Neuronal stem cell (in vitro differentiated cells): ENCODE measurements around the gene ZNF778.

Source experiments
- DNase-seq: peaks from one replicate; pipeline ENCODE4 v3.0.0-alpha.2; 2013; ENCODE audit warnings: low spot score
- H2AFZ ChIP-seq: one replicate; pipeline ENCODE4 v1.6.1; 2013; ENCODE audit warnings: mild to moderate bottlenecking, low read length, inconsistent platforms
- H2AK5ac ChIP-seq: 2 replicates; pipeline ENCODE4 v1.6.1; 2013; ENCODE audit warnings: low read depth, mild to moderate bottlenecking, inconsistent platforms, low read length, moderate library complexity, mixed read lengths
- H2BK120ac ChIP-seq: 2 replicates; pipeline ENCODE4 v1.6.1; 2013; ENCODE audit warnings: low read depth, mild to moderate bottlenecking, inconsistent platforms, low read length, moderate library complexity, mixed read lengths
- H2BK12ac ChIP-seq: one replicate; pipeline ENCODE4 v1.6.1; 2013; ENCODE audit warnings: low read length, inconsistent platforms
- H2BK15ac ChIP-seq: 2 replicates; pipeline ENCODE4 v1.6.1; 2013; ENCODE audit warnings: mild to moderate bottlenecking, low read length, inconsistent platforms, mixed read lengths
- H2BK5ac ChIP-seq: one replicate; pipeline ENCODE4 v1.6.1; 2013; ENCODE audit warnings: inconsistent platforms, mild to moderate bottlenecking, low read length, moderate library complexity
- H3K14ac ChIP-seq: one replicate; pipeline ENCODE4 v1.6.1; 2013; ENCODE audit warnings: low read length, inconsistent platforms
- H3K18ac ChIP-seq: 2 replicates; pipeline ENCODE4 v1.6.1; 2013; ENCODE audit warnings: low read length, inconsistent platforms
- H3K23ac ChIP-seq: 2 replicates; pipeline ENCODE4 v1.6.1; 2013; ENCODE audit warnings: low read depth, mild to moderate bottlenecking, mixed read lengths, low read length, inconsistent platforms; ENCODE audit not compliant: poor library complexity
- H3K27ac ChIP-seq: replicated peaks from 3 replicates; pipeline ENCODE4 v1.5.1; 2013; ENCODE audit warnings: low read length, inconsistent platforms
- H3K27me3 ChIP-seq, 3 experiments: 2 replicates each; pipeline ENCODE4 v1.6.1; 2013; ENCODE audit warnings: low read length in 3 of 3, mild to moderate bottlenecking in 2 of 3, inconsistent platforms in 1 of 3, low read depth in 1 of 3, mixed read lengths in 1 of 3, moderate library complexity in 1 of 3; ENCODE audit not compliant: control insufficient read depth in 3 of 3, insufficient read depth in 3 of 3
- H3K36me3 ChIP-seq, 2 donors: replicated peaks in 1 of 2; 2 replicates each; pipeline ENCODE4 v1.6.1; 2013; ENCODE audit warnings: low read length in 2 of 2; ENCODE audit not compliant: control insufficient read depth in 2 of 2, insufficient read depth in 2 of 2
- H3K4ac ChIP-seq: 2 replicates; pipeline ENCODE4 v1.6.1; 2013; ENCODE audit warnings: inconsistent platforms, mild to moderate bottlenecking, low read length, moderate library complexity
- H3K4me1 ChIP-seq, 2 donors: 1 replicate in 1 of 2; 2 replicates in 1 of 2; pipeline ENCODE4 v1.6.1; 2013; ENCODE audit warnings: low read length in 2 of 2, low read depth in 1 of 2; ENCODE audit not compliant: control insufficient read depth in 2 of 2, insufficient read depth in 1 of 2
- H3K4me2 ChIP-seq: one replicate; pipeline ENCODE4 v1.6.1; 2013; ENCODE audit warnings: mild to moderate bottlenecking, low read length, inconsistent platforms; ENCODE audit not compliant: insufficient read depth, poor library complexity, severe bottlenecking
- H3K4me3 ChIP-seq, 2 donors: 2 replicates each; pipeline ENCODE4 v1.5.1; 2013; ENCODE audit warnings: low read length in 2 of 2, mild to moderate bottlenecking in 2 of 2, inconsistent platforms in 1 of 2, moderate library complexity in 1 of 2
- H3K79me1 ChIP-seq: one replicate; pipeline ENCODE4 v1.6.1; 2013; ENCODE audit warnings: low read depth, mild to moderate bottlenecking, inconsistent platforms, low read length, moderate library complexity
- H3K9ac ChIP-seq: one replicate; pipeline ENCODE4 v1.6.1; 2013; ENCODE audit warnings: mild to moderate bottlenecking, low read depth, low read length, inconsistent platforms; ENCODE audit not compliant: poor library complexity
- H3K9me3 ChIP-seq, 2 donors: replicated peaks in 1 of 2; 2 replicates each; pipeline versions ENCODE3 to v1.6.1; 2013; ENCODE audit warnings: low read length in 2 of 2, mild to moderate bottlenecking in 2 of 2, inconsistent platforms in 1 of 2, low read depth in 1 of 2, mixed read lengths in 1 of 2, moderate library complexity in 1 of 2; ENCODE audit not compliant: control insufficient read depth in 2 of 2, insufficient read depth in 1 of 2
- H4K8ac ChIP-seq: one replicate; pipeline ENCODE4 v1.6.1; 2013; ENCODE audit warnings: low read depth, mild to moderate bottlenecking, inconsistent platforms, low read length, moderate library complexity
- H4K91ac ChIP-seq: one replicate; pipeline ENCODE4 v1.6.1; 2013; ENCODE audit warnings: low read length, low read depth, mild to moderate bottlenecking, inconsistent platforms; ENCODE audit not compliant: poor library complexity
- WGBS, 2 donors: extraction: QIAGEN DNeasy Blood & Tissue Kit; methylation state at CpG; one replicate each; pipeline ENCODE4 v1.1.7; 2013; ENCODE audit warnings: missing lambda C conversion rate in 2 of 2, mixed read lengths in 1 of 2; ENCODE audit not compliant: insufficient read length in 2 of 2, insufficient replicate concordance in 1 of 2; ENCODE audit errors: extremely low coverage in 2 of 2; 5-methylcytosine and 5-hydroxymethylcytosine counted together

Gene ZNF778

GRCh38 chr16:89278441-89279240 is 61.1 kb downstream of the ZNF778 start:
- no peak overlapping the region for H2AK5ac ChIP-seq
- no peak overlapping the region for H2BK15ac ChIP-seq
- no peak overlapping the region for H3K4me3 ChIP-seq
- peaks cover 25% of the 10 kb centered on the region for H3K79me1 ChIP-seq
- H4K91ac ChIP-seq: no peak overlapping the region
- H2AFZ ChIP-seq: no peak overlapping the region
- H3K27ac ChIP-seq: no peak overlapping the region
- no CpG with 5 or more reads among the region's 36 CpGs for WGBS, 2 donors
- H2BK120ac ChIP-seq: no peak overlapping the region
- H3K4me2 ChIP-seq: no peak overlapping the region
- peaks cover 67 to 92% of the 10 kb centered on the region in 2 donors for H3K36me3 ChIP-seq
- H3K4me1 ChIP-seq: peaks cover 0 to 2% of the 10 kb centered on the region in 2 donors
- no peak overlapping the region for H3K18ac ChIP-seq
- H3K9ac ChIP-seq: no peak overlapping the region
- H3K4ac ChIP-seq: no peak overlapping the region
- no peak for DNase-seq
- H3K27me3 ChIP-seq: no peaks in the 10 kb centered on the region
- no peak overlapping the region for H2BK5ac ChIP-seq
- peak overlapping the region; percentile 85 for H3K23ac ChIP-seq
- H3K14ac ChIP-seq: no peak overlapping the region
- no peak overlapping the region for H4K8ac ChIP-seq
- H2BK12ac ChIP-seq: no peak overlapping the region
- no peaks in the 10 kb centered on the region for H3K9me3 ChIP-seq

- Histone ChIP-seq H3K23ac (no peak overlapping the region), H2BK120ac (no peak overlapping the region), H2AFZ (no peak overlapping the region), H4K8ac (no peak overlapping the region), H3K18ac (no peak overlapping the region), H3K27ac (no peak overlapping the region), H3K4me2 (no peak overlapping the region), H3K9me3 (no peaks in the 10 kb centered on the region), H3K9ac (no peak overlapping the region), H3K79me1 (peaks cover 24% of the 10 kb centered on the region), H2AK5ac (no peak overlapping the region), H4K91ac (no peak overlapping the region), H3K4me3 (no peak overlapping the region), H3K36me3 (peaks cover 64 to 92% of the 10 kb centered on the region in 2 donors), H3K14ac (no peak overlapping the region), H2BK5ac (no peak overlapping the region), H3K4me1 (peaks cover 0 to 2% of the 10 kb centered on the region in 2 donors), H3K27me3 (no peaks in the 10 kb centered on the region), H2BK12ac (no peak overlapping the region), H2BK15ac (no peak overlapping the region), H3K4ac (no peak overlapping the region)
- WGBS, 2 donors: no CpG with 5 or more reads among the region's 65 CpGs
- DNase-seq: no peak
Observed at GRCh38 chr16:89279666-89280481, 62.4 kb downstream of the ZNF778 start.

- no peak overlapping the region for H3K23ac ChIP-seq
- peaks cover 64 to 92% of the 10 kb centered on the region in 2 donors for H3K36me3 ChIP-seq
- no peak overlapping the region for H2BK12ac ChIP-seq
- H3K9ac ChIP-seq: no peak overlapping the region
- H3K27me3 ChIP-seq: no peaks in the 10 kb centered on the region
- no peak overlapping the region for H2AFZ ChIP-seq
- no peak overlapping the region for H3K14ac ChIP-seq
- H4K8ac ChIP-seq: no peak overlapping the region
- H2BK15ac ChIP-seq: no peak overlapping the region
- no peaks in the 10 kb centered on the region for H3K9me3 ChIP-seq
- H3K4me3 ChIP-seq: no peak overlapping the region
- H4K91ac ChIP-seq: no peak overlapping the region
- H2AK5ac ChIP-seq: no peak overlapping the region
- H3K79me1 ChIP-seq: peaks cover 19% of the 10 kb centered on the region
- DNase-seq: no peak
- no peak overlapping the region for H3K4me2 ChIP-seq
- no peak overlapping the region for H3K27ac ChIP-seq
- no CpG with 5 or more reads among the region's 44 CpGs for WGBS, 2 donors
- H3K18ac ChIP-seq: no peak overlapping the region
- H2BK120ac ChIP-seq: no peak overlapping the region
- H3K4me1 ChIP-seq: peaks cover 0 to 2% of the 10 kb centered on the region in 2 donors
- no peak overlapping the region for H2BK5ac ChIP-seq
- no peak overlapping the region for H3K4ac ChIP-seq
Observed at GRCh38 chr16:89280546-89281188, 63.2 kb downstream of the ZNF778 start.

GRCh38 chr16:89281189-89281577 is 63.7 kb downstream of the ZNF778 start:
- no peak overlapping the region for H2AK5ac ChIP-seq
- H3K36me3 ChIP-seq: peaks cover 63 to 92% of the 10 kb centered on the region in 2 donors
- no peaks in the 10 kb centered on the region for H3K9me3 ChIP-seq
- no CpG with 5 or more reads among the region's 28 CpGs for WGBS, 2 donors
- H2BK15ac ChIP-seq: no peak overlapping the region
- no peak overlapping the region for H3K27ac ChIP-seq
- no peak overlapping the region for H2BK12ac ChIP-seq
- no peak overlapping the region for H3K14ac ChIP-seq
- DNase-seq: no peak
- no peak overlapping the region for H3K4me2 ChIP-seq
- no peak overlapping the region for H3K9ac ChIP-seq
- H2BK120ac ChIP-seq: no peak overlapping the region
- peaks cover 2% of the 10 kb centered on the region in 2 donors for H3K4me1 ChIP-seq
- H4K8ac ChIP-seq: no peak overlapping the region
- no peak overlapping the region for H3K4ac ChIP-seq
- no peaks in the 10 kb centered on the region for H3K27me3 ChIP-seq
- H2BK5ac ChIP-seq: no peak overlapping the region
- H3K18ac ChIP-seq: no peak overlapping the region
- H3K4me3 ChIP-seq: no peak overlapping the region
- H3K79me1 ChIP-seq: peaks cover 17% of the 10 kb centered on the region
- H2AFZ ChIP-seq: no peak overlapping the region
- no peak overlapping the region for H4K91ac ChIP-seq
- peak overlapping the region; percentile 55 for H3K23ac ChIP-seq
